Osteoblast (primary cell): Measurements from ENCODE around the gene RAD54L2. TPM values are rescaled to one million over a fixed set of nuclear protein-coding genes. Genes with fewer than 3 reads are reported as not detected.
A peak's percentile ranks its signal among the peaks of the same experiment; 100 is the strongest.
"Not testable (repeated sequence)": the region's sequence is repeated elsewhere in the genome, so short reads cannot be mapped to it uniquely, and the experiment has no call there.

Experiments used
- DNase-seq: peaks from one replicate; pipeline ENCODE4 v3.0.0; 2011; ENCODE audit warnings: low spot score, mixed read lengths; ENCODE audit not compliant: insufficient read length; ENCODE audit errors: missing footprints
- H2AFZ ChIP-seq: 2 replicates; pipeline ENCODE4 v1.6.0; 2011; ENCODE audit warnings: mild to moderate bottlenecking, low read length
- H3K27ac ChIP-seq: 2 replicates; pipeline ENCODE4 v1.5.1; 2011; ENCODE audit warnings: mild to moderate bottlenecking, low read depth, low read length, moderate library complexity
- H3K27me3 ChIP-seq: 2 replicates; pipeline ENCODE4 v1.6.0; 2012; ENCODE audit warnings: mild to moderate bottlenecking, control low read depth, inconsistent platforms, low read length, moderate library complexity; ENCODE audit not compliant: insufficient read depth
- H3K36me3 ChIP-seq: 2 replicates; pipeline ENCODE4 v1.5.1; 2011; ENCODE audit warnings: mild to moderate bottlenecking, low read length, control low read depth, moderate library complexity; ENCODE audit not compliant: insufficient read depth
- H3K4me1 ChIP-seq: 2 replicates; pipeline ENCODE4 v1.5.1; 2011; ENCODE audit warnings: mild to moderate bottlenecking, low read length, control low read depth, moderate library complexity; ENCODE audit not compliant: insufficient read depth
- H3K4me2 ChIP-seq: 2 replicates; pipeline ENCODE4 v1.6.0; 2011; ENCODE audit warnings: mild to moderate bottlenecking, low read length; ENCODE audit not compliant: insufficient read depth
- H3K4me3 ChIP-seq: fragments of 200-600 bp; sonication (generic); 3 replicates; pipeline ENCODE4 v1.5.1; 2012; ENCODE audit warnings: mild to moderate bottlenecking, low read length, inconsistent platforms; ENCODE audit not compliant: insufficient read depth
- H3K79me2 ChIP-seq: 2 replicates; pipeline ENCODE4 v1.6.0; 2012; ENCODE audit warnings: mild to moderate bottlenecking, low read length, control low read depth, inconsistent platforms; ENCODE audit not compliant: insufficient read depth
- H3K9me3 ChIP-seq: 2 replicates; pipeline ENCODE4 v1.5.1; 2011; ENCODE audit warnings: low read depth, low read length, control low read depth
- H4K20me1 ChIP-seq: 2 replicates; pipeline ENCODE4 v1.6.0; 2012; ENCODE audit warnings: mild to moderate bottlenecking, low read length, control low read depth; ENCODE audit not compliant: insufficient read depth
- total RNA-seq: library from RNA; depleted of rRNA; stranded (reverse); fragments of >200 nt; gene quantifications from 2 replicates; pipeline ENCODE4 v1.2.3, GENCODE V29; 2012
- TF ChIP-seq, protein P1 (sequence below): IDR thresholded peaks from 2 replicates; pipeline ENCODE4 v1.5.1; 2011; ENCODE audit warnings: mild to moderate bottlenecking, low read depth, low read length, moderate library complexity; ENCODE audit errors: extremely low read depth

Gene RAD54L2
- total RNA-seq, 1 donor = 23.2 TPM

DNA sequence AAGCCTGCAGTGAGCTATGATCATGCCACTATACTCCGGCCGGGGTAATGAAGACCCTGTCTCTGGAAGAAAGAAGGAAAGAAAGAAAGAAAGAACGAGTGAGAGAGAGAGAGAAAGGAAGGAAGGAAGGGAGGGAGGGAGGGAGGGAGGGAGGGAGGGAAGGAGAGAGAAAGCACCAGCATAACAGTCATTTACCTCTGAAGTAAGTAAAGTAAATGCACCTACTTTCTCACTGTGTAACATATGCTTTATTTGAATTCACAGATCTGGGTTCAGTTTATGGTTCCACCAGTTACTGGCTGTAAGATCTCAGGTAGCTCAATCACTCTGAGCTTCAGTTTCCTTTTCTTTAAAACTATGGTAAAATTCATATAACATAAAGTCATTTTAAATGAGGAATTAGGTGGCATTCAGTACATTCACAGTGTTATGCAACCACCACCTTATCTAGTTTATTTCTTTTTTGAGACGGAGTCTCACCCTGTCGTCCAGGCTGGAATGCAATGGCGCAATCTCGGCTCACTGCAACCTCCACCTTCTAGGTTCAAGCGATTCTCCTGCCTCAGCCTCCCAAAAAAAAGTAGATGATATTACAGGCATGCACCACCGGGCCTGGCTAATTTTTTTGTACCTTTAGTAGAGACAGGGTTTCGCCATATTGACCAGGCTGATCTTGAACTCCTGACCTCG lies 16.1 kb upstream of the RAD54L2 start:
- no peaks in the 10 kb centered on the region for H3K4me1 ChIP-seq
- H4K20me1 ChIP-seq = no peaks in the 10 kb centered on the region
- TF ChIP-seq, protein P1, sequence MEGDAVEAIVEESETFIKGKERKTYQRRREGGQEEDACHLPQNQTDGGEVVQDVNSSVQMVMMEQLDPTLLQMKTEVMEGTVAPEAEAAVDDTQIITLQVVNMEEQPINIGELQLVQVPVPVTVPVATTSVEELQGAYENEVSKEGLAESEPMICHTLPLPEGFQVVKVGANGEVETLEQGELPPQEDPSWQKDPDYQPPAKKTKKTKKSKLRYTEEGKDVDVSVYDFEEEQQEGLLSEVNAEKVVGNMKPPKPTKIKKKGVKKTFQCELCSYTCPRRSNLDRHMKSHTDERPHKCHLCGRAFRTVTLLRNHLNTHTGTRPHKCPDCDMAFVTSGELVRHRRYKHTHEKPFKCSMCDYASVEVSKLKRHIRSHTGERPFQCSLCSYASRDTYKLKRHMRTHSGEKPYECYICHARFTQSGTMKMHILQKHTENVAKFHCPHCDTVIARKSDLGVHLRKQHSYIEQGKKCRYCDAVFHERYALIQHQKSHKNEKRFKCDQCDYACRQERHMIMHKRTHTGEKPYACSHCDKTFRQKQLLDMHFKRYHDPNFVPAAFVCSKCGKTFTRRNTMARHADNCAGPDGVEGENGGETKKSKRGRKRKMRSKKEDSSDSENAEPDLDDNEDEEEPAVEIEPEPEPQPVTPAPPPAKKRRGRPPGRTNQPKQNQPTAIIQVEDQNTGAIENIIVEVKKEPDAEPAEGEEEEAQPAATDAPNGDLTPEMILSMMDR = no peak
- H3K79me2 ChIP-seq = no peaks in the 10 kb centered on the region
- H2AFZ ChIP-seq = no peak overlapping the region
- H3K27me3 ChIP-seq = peaks cover 3% of the 10 kb centered on the region
- no peak overlapping the region for H3K27ac ChIP-seq
- no peak for DNase-seq
- no peak overlapping the region for H3K4me3 ChIP-seq
- H3K36me3 ChIP-seq = no peaks in the 10 kb centered on the region
- H3K9me3 ChIP-seq = no peaks in the 10 kb centered on the region
- no peak overlapping the region for H3K4me2 ChIP-seq

DNA sequence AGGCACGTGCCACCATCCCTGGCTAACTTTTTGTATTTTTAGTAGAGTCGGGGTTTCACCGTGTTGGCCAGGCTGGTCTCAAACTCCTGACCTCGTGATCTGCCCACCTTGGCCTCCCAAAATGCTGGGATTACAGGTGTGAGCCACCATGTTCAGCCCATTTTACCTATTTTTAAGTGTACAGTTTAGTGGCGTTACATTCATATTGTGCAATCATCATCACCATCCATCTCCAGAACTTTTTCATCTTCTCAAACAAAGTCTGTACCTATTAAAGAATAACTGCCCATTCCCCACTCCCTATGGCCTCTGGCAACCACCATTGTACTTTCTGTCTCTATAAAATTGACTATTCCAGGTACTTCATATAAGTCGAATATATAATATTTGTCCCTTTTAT lies 13.6 kb upstream of the RAD54L2 start:
- not testable (repeated sequence) for DNase-seq

DNA sequence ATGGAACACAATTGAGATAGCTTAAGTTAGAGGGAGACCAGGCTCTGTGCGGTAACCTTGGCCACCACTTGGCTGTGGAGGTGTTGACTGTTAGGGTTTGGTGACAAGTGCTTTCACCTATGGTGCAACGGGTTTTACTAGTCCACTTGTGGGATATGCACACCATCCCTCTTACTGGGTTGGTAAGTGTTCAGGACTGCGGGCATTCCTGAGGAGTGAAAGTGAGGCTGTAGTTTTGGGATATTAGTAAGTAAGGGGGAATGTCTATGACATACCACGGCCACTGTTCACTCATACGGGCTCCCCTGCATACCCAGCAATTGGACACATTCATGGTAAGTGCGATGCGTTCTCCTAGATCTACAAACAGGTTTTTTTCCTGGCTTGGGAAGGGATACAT lies 8.0 kb upstream of the RAD54L2 start:
- no peaks in the 10 kb centered on the region for H4K20me1 ChIP-seq
- DNase-seq = no peak
- no peak overlapping the region for H2AFZ ChIP-seq
- no peaks in the 10 kb centered on the region for H3K79me2 ChIP-seq
- no peak overlapping the region for H3K4me3 ChIP-seq
- TF ChIP-seq, protein P1 = no peak
- no peak overlapping the region for H3K4me2 ChIP-seq
- H3K9me3 ChIP-seq = no peaks in the 10 kb centered on the region
- H3K36me3 ChIP-seq = no peaks in the 10 kb centered on the region
- no peak overlapping the region for H3K27ac ChIP-seq
- peaks cover 1% of the 10 kb centered on the region for H3K4me1 ChIP-seq
- H3K27me3 ChIP-seq = peaks cover 3% of the 10 kb centered on the region

More for the DNA sequence above, 13.6 kb upstream of the RAD54L2 start:
- not testable (repeated sequence) for H3K4me1 ChIP-seq, H3K4me2 ChIP-seq, H3K36me3 ChIP-seq, H2AFZ ChIP-seq, H4K20me1 ChIP-seq, H3K27me3 ChIP-seq, H3K79me2 ChIP-seq, H3K4me3 ChIP-seq, H3K9me3 ChIP-seq, H3K27ac ChIP-seq

GRCh38 chr3:51535146-51536019 lies 3.1 kb upstream of the RAD54L2 start:
- TF ChIP-seq, protein P1 = no peak
- Histone ChIP-seq H3K4me1 (peaks cover 23% of the 10 kb centered on the region), H3K9me3 (no peaks in the 10 kb centered on the region), H3K4me3 (no peak overlapping the region), H3K27ac (no peak overlapping the region), H4K20me1 (peaks cover 10% of the 10 kb centered on the region), H3K36me3 (no peaks in the 10 kb centered on the region), H3K4me2 (no peak overlapping the region), H3K27me3 (no peaks in the 10 kb centered on the region), H2AFZ (no peak overlapping the region), H3K79me2 (peaks cover 10% of the 10 kb centered on the region)
- no peak for DNase-seq

DNA sequence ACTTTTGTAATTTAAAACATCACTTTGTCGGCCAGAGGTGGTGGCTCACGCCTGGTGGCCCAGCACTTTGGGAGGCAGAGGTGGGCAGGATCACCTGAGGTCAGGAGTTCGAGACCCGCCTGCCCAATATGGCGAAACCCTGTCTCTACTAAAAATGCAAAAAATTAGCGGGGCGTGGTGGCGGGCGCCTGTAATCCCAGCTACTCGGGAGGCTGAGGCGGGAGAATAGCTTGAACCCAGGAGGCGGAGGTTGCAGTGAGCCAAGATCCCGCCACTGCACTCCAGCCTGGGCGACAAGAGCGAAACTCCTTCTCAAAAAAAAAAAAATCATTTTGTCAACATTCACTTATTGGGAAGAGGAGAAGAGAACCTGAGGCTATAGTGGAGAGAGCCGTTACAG lies 888 bp upstream of the RAD54L2 start:
- H3K27me3 ChIP-seq = not testable (repeated sequence)

More for the DNA sequence above, 888 bp upstream of the RAD54L2 start:
- peaks cover 32% of the 10 kb centered on the region for H3K79me2 ChIP-seq
- H3K9me3 ChIP-seq, DNase-seq, H3K36me3 ChIP-seq: not testable (repeated sequence)
- H3K27ac ChIP-seq = peak overlapping the region; percentile 86
- H3K4me3 ChIP-seq = peak overlapping the region; percentile 90
- H3K4me2 ChIP-seq = peak overlapping the region; percentile 100
- peak overlapping the region; percentile 98 for H2AFZ ChIP-seq
- H3K4me1 ChIP-seq = peaks cover 25% of the 10 kb centered on the region
- peaks cover 23% of the 10 kb centered on the region for H4K20me1 ChIP-seq
